Measurements from ENCODE around the gene SORCS1. TPM values are rescaled to one million over a fixed set of nuclear protein-coding genes. Genes with fewer than 3 reads are reported as not detected.

The SORCS1 gene
- total and polyA plus RNA-seq, 2 of the 8 experiments (the other 6 are each of a cell fraction or from before 2014, with no cell fraction given) = 4.1 to 4.6 TPM

DNA sequence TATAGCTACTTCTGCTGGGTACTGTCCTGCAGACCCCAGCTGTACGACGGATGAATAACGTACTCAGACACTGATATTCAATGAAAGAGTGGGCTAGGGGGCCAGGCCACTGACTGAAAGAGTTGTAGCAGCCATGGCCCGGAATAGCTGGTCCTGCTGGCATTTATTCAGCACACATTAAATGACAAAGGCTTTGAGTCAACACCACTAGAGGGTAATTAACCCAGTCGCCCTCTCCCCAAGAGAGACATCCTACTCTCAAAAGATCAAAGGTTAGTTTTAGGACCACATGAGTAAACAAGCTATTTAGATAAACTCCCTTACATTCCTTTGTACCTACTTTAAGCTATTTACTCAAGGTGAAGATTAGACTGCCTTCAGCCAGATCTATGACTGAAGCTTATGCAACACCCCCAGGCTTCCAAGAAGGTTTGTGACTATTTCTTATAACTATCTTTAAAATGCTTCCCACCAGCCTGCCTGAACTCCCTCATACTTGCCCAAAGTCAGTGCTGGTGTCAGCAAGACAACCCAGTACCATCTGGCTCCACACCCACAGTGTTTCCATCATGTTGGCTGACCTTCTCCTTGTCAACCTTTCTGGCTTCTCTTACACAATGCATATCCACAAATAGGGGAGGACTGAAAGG is 629.1 kb downstream of the SORCS1 start (continued):
- TF ChIP-seq FOSL1 (IDR thresholded peaks at IDR 0.05; ENCODE audit: insufficient read depth, low read depth, low read length) (no peak), SP1 (IDR thresholded peaks at IDR 0.05; ENCODE audit: low read depth, low read length) (0 out of 2 replicates have a peak, but pooled peaks have one; percentile 34), POLR2AphosphoS5 (IDR thresholded peaks at IDR 0.05; ENCODE audit: low read depth, low read length) (no peak), NANOG (IDR thresholded peaks at IDR 0.05; ENCODE audit: insufficient read depth, low read depth, low read length, poor library complexity, severe bottlenecking) (peak; percentile 95), EP300 (IDR thresholded peaks at IDR 0.05; ENCODE audit: borderline replicate concordance in 1 of 2, low read depth in 2 of 2, low read length in 2 of 2) (peak in 1 of 2 experiments; percentile 27; a peak in 1 of 3 replicates), TCF12 (IDR thresholded peaks at IDR 0.05; ENCODE audit: low read depth, low read length) (0 out of 2 replicates have a peak, but pooled peaks have one; percentile 26), SIN3A (conservative IDR thresholded peaks at IDR 0.05 in 1 of 2, IDR thresholded peaks at IDR 0.05 in 1 of 2; ENCODE audit: low read depth in 1 of 2, low read length in 2 of 2) (no peak)
